Measurements from ENCODE around the gene PXDC1. TPM values are rescaled to one million over a fixed set of nuclear protein-coding genes. Genes with fewer than 3 reads are reported as not detected.
A peak's percentile ranks its signal among the peaks of the same experiment; 100 is the strongest.

Gene PXDC1
- total and polyA plus RNA-seq, 2 experiments from 2014 or later, result 1.2 to 1.8 TPM

DNA sequence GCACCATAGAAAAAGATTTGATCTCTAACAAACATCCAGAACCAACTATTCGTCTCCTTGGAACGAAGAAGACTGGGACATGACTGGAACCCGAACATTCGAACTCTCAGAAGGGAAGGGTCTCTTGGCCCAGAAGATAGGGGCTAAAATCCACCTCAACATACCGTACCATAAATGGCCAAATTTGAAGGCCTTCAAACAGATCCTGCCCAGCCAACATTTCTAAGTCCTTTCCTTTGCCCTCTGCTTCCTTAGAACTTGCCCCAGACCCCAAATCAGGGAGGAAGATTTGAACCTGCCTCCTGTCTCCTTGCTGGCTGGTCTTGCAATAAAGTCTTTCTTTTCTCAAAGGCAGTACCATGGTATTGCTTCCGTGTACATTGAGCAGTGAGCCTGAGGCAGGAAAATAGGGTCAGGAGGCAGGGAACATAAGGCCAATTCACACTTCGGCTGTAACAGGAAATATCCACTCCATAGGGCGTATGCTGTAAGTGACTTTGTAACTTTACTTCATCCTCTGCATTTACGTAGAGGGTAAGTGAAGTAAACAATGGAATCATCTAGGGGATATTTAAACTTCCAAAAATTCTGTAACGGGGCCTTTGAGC lies 1.8 kb upstream of the PXDC1 start (continued):
- TF ChIP-seq ZNF462 (CRISPR knock-in tag; IDR thresholded peaks at IDR 0.05), result no peak
- no peak for TF ChIP-seq NANOG (IDR thresholded peaks at IDR 0.05; ENCODE audit: borderline replicate concordance)

- DNase-seq (ENCODE audit: low spot score), result peak; percentile 31
- H2AFZ ChIP-seq, result peak overlapping the region; percentile 76; the same call in 1 of the 2 replicates
- H3K36me3 Mint-ChIP-seq (ENCODE audit: low read depth), result no peaks in the 10 kb centered on the region
- H3F3A ChIP-seq (replicated peaks; ENCODE audit: low read depth), result peaks cover 7% of the 10 kb centered on the region
- H3K9me3 Mint-ChIP-seq, result no peaks in the 10 kb centered on the region
- peak overlapping the region; percentile 75 for H3K4me3 ChIP-seq
- no peak for ATAC-seq
- H3K4me2 ChIP-seq, result peak overlapping the region; percentile 93
- peak overlapping the region; percentile 59 for H3K4me3 Mint-ChIP-seq
- H3K36me3 ChIP-seq (ENCODE audit: insufficient read depth), result no peaks in the 10 kb centered on the region
- peaks cover 40% of the 10 kb centered on the region for H3K4me1 Mint-ChIP-seq
- H4K20me1 ChIP-seq (replicated peaks; ENCODE audit: insufficient read depth), result no peaks in the 10 kb centered on the region
- no peaks in the 10 kb centered on the region for H3K79me2 ChIP-seq (replicated peaks; ENCODE audit: insufficient read depth)
- peaks cover 73% of the 10 kb centered on the region for H3K27me3 ChIP-seq (ENCODE audit: insufficient read depth)
- no peaks in the 10 kb centered on the region for H3K9me2 ChIP-seq (ENCODE audit: insufficient read depth)
- H3K4me1 ChIP-seq (ENCODE audit: insufficient read depth), result peaks cover 20% of the 10 kb centered on the region
- peaks cover 56% of the 10 kb centered on the region for H3K27me3 Mint-ChIP-seq (ENCODE audit: insufficient read depth, low read depth, poor library complexity)
- H3K27ac ChIP-seq (ENCODE audit: low read depth), result no peak overlapping the region
- H3K27ac Mint-ChIP-seq, result no peak overlapping the region
- TF ChIP-seq STAT1 (IDR thresholded peaks at IDR 0.05; ENCODE audit: unreplicated experiment) (no peak), NANOG (IDR thresholded peaks at IDR 0.05; ENCODE audit: borderline replicate concordance) (no peak), JUNB (IDR thresholded peaks at IDR 0.05; ENCODE audit: unreplicated experiment) (no peak), ZNF114 (CRISPR knock-in tag; IDR thresholded peaks at IDR 0.05) (no peak), POLR2AphosphoS5 (IDR thresholded peaks at IDR 0.05; ENCODE audit: low read depth) (no peak), EZH2phosphoT487 (IDR thresholded peaks at IDR 0.05; ENCODE audit: unreplicated experiment) (no peak), CREB1 (CRISPR knock-in tag; IDR thresholded peaks at IDR 0.05; ENCODE audit: low read depth) (no peak), CTCF (conservative IDR thresholded peaks at IDR 0.05; ENCODE audit: low read depth in 2 of 2) (no peak)
- TF ChIP-seq, protein P1, sequence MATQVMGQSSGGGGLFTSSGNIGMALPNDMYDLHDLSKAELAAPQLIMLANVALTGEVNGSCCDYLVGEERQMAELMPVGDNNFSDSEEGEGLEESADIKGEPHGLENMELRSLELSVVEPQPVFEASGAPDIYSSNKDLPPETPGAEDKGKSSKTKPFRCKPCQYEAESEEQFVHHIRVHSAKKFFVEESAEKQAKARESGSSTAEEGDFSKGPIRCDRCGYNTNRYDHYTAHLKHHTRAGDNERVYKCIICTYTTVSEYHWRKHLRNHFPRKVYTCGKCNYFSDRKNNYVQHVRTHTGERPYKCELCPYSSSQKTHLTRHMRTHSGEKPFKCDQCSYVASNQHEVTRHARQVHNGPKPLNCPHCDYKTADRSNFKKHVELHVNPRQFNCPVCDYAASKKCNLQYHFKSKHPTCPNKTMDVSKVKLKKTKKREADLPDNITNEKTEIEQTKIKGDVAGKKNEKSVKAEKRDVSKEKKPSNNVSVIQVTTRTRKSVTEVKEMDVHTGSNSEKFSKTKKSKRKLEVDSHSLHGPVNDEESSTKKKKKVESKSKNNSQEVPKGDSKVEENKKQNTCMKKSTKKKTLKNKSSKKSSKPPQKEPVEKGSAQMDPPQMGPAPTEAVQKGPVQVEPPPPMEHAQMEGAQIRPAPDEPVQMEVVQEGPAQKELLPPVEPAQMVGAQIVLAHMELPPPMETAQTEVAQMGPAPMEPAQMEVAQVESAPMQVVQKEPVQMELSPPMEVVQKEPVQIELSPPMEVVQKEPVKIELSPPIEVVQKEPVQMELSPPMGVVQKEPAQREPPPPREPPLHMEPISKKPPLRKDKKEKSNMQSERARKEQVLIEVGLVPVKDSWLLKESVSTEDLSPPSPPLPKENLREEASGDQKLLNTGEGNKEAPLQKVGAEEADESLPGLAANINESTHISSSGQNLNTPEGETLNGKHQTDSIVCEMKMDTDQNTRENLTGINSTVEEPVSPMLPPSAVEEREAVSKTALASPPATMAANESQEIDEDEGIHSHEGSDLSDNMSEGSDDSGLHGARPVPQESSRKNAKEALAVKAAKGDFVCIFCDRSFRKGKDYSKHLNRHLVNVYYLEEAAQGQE (IDR thresholded peaks at IDR 0.05; ENCODE audit: unreplicated experiment), result no peak
- TF ChIP-seq, protein P2, sequence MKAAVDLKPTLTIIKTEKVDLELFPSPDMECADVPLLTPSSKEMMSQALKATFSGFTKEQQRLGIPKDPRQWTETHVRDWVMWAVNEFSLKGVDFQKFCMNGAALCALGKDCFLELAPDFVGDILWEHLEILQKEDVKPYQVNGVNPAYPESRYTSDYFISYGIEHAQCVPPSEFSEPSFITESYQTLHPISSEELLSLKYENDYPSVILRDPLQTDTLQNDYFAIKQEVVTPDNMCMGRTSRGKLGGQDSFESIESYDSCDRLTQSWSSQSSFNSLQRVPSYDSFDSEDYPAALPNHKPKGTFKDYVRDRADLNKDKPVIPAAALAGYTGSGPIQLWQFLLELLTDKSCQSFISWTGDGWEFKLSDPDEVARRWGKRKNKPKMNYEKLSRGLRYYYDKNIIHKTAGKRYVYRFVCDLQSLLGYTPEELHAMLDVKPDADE (IDR thresholded peaks at IDR 0.05), result no peak
Measured at GRCh38 chr6:3752531-3753227, 1.2 kb upstream of the PXDC1 start.
